Progenitor cell of endocrine pancreas (in vitro differentiated cells): Measurements from ENCODE around the gene SUV39H1. TPM values are rescaled to one million over a fixed set of nuclear protein-coding genes. Genes with fewer than 3 reads are reported as not detected.
"Not testable (repeated sequence)": the region's sequence is repeated elsewhere in the genome, so short reads cannot be mapped to it uniquely, and the experiment has no call there.

Source experiments
- DNase-seq: peaks from one replicate; pipeline ENCODE4 v3.0.0; 2021; ENCODE audit warnings: low spot score; ENCODE audit not compliant: unreplicated experiment
- H3K27ac Mint-ChIP-seq: 2 replicates; pipeline ENCODE4 v1.8.0; 2021; ENCODE audit warnings: mild to moderate bottlenecking, moderate library complexity, mixed read lengths
- H3K27me3 Mint-ChIP-seq: 2 replicates; pipeline ENCODE4 v1.8.0; 2021; ENCODE audit warnings: mixed read lengths
- H3K36me3 Mint-ChIP-seq: 2 replicates; pipeline ENCODE4 v1.8.0; 2022; ENCODE audit warnings: mixed read lengths; ENCODE audit not compliant: insufficient read depth
- H3K4me1 Mint-ChIP-seq: 2 replicates; pipeline ENCODE4 v1.8.0; 2021; ENCODE audit warnings: low read depth, mixed read lengths
- H3K4me3 Mint-ChIP-seq: 2 replicates; pipeline ENCODE4 v1.8.0; 2021; ENCODE audit warnings: low read depth, mild to moderate bottlenecking, moderate library complexity, mixed read lengths
- H3K9me3 Mint-ChIP-seq: 2 replicates; pipeline ENCODE4 v1.8.0; 2021; ENCODE audit warnings: low read depth, mixed read lengths
- long read RNA-seq: library from polyadenylated mRNA; unstranded; transcript quantifications from one replicate; pipeline ENCODE4 v2.0.0, GENCODE V29; 2020
- total RNA-seq: library from RNA; stranded (reverse); gene quantifications from 2 replicates; pipeline ENCODE4 v1.2.1, GENCODE V29; 2021
- TF ChIP-seq, protein P1 (sequence below): fragments of 200-600 bp; sonication (generic); IDR thresholded peaks from one replicate; pipeline ENCODE4 v1.5.0; 2021; ENCODE audit warnings: antibody characterized with exemption, mild to moderate bottlenecking; ENCODE audit not compliant: unreplicated experiment

Gene SUV39H1, protein sequence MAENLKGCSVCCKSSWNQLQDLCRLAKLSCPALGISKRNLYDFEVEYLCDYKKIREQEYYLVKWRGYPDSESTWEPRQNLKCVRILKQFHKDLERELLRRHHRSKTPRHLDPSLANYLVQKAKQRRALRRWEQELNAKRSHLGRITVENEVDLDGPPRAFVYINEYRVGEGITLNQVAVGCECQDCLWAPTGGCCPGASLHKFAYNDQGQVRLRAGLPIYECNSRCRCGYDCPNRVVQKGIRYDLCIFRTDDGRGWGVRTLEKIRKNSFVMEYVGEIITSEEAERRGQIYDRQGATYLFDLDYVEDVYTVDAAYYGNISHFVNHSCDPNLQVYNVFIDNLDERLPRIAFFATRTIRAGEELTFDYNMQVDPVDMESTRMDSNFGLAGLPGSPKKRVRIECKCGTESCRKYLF
- total RNA-seq, result 7.4 and 8.2 TPM in 2 replicates
- long read RNA-seq, transcript SUV39H1-202 (6 exons, 2,871 nt), result major isoform, 8 of 12 reads
- long read RNA-seq, partial matches to known transcripts, result 1 of 12 reads
- long read RNA-seq, other reads (novel, unspliced or antisense), result 1 of 12 reads

DNA sequence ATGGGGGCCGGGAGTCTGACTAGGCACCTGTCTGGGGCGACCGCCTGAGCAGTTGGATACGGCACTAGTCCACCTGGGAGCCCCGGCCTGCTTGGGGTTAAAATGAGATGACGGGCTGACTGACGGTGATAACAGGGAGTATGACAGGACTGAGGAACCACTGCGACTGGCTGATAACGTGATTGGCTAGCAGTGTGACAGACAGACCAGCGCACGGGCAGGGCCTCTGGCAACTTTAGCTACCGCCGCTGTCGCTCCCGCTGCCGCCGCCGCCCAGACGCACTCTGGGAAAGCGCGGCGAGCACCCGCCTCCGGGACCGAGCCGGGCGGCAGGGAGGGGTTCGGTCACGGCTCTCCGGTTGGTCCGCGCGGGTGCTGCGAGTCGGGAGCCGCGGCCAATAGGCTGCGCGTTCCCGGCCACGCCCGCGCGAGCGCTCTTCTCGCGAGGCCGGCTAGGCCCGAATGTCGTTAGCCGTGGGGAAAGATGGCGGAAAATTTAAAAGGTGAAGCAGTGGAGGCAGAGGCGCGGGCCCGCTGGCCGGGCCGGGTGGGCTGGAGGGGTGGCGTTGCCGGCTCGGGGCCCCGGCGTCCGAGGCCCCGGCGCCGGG is at the start of gene SUV39H1:
TSS of gene SUV39H1 (plus strand) at position 434 of the 608 bp plus-strand sequence. CDS start at position 485, 51 bp downstream.
- Mint-ChIP-seq H3K27me3 (peaks cover 17% of the 10 kb centered on the region), H3K9me3 (peaks cover 16% of the 10 kb centered on the region), H3K27ac (peak within 1 kb of the TSS; percentile 94), H3K4me3 (peak within 1 kb of the TSS; percentile 87), H3K36me3 (peaks cover 4% of the 10 kb centered on the region), H3K4me1 (peaks cover 9% of the 10 kb centered on the region)
- DNase-seq, result peak; percentile 71
- TF ChIP-seq, protein P1, sequence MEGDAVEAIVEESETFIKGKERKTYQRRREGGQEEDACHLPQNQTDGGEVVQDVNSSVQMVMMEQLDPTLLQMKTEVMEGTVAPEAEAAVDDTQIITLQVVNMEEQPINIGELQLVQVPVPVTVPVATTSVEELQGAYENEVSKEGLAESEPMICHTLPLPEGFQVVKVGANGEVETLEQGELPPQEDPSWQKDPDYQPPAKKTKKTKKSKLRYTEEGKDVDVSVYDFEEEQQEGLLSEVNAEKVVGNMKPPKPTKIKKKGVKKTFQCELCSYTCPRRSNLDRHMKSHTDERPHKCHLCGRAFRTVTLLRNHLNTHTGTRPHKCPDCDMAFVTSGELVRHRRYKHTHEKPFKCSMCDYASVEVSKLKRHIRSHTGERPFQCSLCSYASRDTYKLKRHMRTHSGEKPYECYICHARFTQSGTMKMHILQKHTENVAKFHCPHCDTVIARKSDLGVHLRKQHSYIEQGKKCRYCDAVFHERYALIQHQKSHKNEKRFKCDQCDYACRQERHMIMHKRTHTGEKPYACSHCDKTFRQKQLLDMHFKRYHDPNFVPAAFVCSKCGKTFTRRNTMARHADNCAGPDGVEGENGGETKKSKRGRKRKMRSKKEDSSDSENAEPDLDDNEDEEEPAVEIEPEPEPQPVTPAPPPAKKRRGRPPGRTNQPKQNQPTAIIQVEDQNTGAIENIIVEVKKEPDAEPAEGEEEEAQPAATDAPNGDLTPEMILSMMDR, result no peak

DNA sequence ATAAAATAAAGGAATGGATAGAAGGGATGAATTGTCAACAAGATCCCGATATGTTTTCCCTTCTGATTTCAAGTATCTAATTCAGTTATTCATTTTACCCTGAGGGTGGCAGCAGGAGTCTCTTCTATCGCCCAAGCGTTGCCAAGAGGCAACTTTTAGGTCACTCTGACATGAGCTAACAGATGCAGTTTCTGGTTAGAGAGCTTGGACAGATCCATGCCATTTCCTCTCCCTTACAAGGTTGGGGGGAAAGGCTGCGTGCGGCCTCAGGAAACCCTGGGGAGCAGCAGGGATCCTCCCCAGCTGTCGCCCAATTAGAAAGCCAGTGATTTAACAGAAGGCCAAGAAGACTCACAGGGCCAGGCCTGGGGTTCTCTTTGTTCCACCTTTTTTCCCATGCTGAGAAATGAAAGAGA is 48.2 kb upstream of the SUV39H1 start:
- Mint-ChIP-seq H3K4me3 (no peak overlapping the region), H3K27ac (no peak overlapping the region), H3K4me1 (no peaks in the 10 kb centered on the region), H3K9me3 (peaks cover 7% of the 10 kb centered on the region), H3K27me3 (peaks cover 5% of the 10 kb centered on the region), H3K36me3 (no peaks in the 10 kb centered on the region)
- TF ChIP-seq, protein P1, result peak; percentile 36
- DNase-seq, result no peak

DNA sequence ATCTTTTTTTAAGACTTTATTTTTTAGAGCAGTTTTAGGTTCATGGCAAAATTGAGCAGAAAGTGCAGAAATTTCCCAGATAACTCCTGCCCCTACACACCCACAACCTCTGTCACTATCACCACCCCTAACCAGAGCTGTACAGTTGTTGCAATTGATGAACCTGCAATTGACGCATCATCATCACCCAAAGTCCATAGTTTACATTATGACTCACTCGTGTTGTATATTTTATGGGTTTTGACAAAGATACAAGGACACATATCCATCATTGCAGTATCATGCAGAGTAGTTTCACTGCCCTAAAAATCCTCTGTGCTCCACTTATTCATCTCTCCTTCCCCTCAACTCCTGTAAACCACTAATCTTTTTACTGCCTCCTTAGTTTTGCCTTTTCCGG is 47.4 kb upstream of the SUV39H1 start:
- Mint-ChIP-seq H3K27ac (no peak overlapping the region), H3K36me3 (no peaks in the 10 kb centered on the region), H3K4me3 (no peak overlapping the region), H3K27me3 (peaks cover 8% of the 10 kb centered on the region), H3K4me1 (no peaks in the 10 kb centered on the region), H3K9me3 (peaks cover 10% of the 10 kb centered on the region)
- DNase-seq, result no peak
- TF ChIP-seq, protein P1, result no peak

DNA sequence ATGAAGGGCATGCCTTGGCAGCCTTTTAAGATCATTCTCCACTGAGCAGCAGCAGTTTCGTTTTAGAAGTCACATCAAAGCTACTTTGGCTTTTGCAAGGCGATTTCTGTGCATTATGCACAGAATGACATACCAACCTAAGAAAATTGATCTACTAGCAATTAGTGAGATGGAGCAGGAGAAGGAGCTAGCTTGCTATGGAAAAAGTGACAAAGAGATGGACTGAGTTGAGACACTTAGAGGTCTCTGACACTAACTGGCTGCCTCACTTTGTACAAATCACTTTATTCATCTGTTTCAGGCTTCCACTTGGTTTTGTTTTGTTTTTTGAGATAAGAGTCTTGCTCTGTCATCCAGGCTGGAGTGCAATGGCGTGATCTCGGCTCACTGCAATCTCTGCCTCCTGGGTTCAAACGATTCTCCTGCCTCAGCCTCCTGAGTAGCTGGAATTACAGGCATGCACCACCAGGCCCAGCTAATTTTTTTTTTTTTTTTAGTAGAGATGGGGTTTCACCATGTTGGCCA is 44.4 kb upstream of the SUV39H1 start:
- H3K9me3 Mint-ChIP-seq, result peaks cover 17% of the 10 kb centered on the region
- not testable (repeated sequence) for H3K4me3 Mint-ChIP-seq, DNase-seq, H3K36me3 Mint-ChIP-seq, H3K4me1 Mint-ChIP-seq, H3K27ac Mint-ChIP-seq
- H3K27me3 Mint-ChIP-seq, result peaks cover 15% of the 10 kb centered on the region

DNA sequence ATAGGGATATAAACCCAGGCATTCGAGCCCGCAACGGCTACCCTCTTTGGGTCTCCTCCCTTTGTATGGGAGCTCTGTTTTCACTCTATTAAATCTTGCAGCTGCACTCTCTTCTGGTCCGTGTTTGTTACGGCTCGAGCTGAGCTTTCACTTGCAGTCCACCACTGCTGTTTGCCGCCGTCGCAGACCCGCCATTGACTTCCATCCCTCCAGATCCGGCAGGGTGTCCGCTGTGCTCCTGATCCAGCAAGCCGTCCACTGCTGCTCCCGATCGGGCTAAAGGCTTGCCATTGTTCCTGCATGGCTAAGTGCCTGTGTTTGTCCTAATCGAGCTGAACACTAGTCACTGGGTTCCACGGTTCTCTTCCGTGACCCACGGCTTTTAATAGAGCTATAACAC is 41.8 kb upstream of the SUV39H1 start:
- Mint-ChIP-seq H3K9me3 (peaks cover 17% of the 10 kb centered on the region), H3K4me3 (peak overlapping the region; percentile 2), H3K27me3 (peaks cover 15% of the 10 kb centered on the region)
- H3K27ac Mint-ChIP-seq, H3K4me1 Mint-ChIP-seq, DNase-seq, H3K36me3 Mint-ChIP-seq: not testable (repeated sequence)

DNA sequence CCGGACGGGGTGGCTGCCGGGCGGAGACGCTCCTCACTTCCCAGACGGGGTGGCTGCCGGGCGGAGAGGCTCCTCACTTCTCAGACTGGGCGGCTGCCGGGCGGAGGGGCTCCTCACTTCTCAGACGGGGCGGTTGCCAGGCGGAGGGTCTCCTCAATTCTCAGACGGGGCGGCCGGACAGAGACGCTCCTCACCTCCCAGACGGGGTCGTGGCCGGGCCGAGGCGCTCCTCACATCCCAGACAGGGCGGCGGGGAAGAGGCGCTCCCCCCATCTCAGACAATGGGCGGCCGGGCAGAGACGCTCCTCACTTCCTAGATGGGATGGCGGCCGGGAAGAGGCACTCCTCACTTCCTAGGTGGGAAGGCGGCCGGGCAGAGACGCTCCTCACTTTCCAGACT is 36.8 kb upstream of the SUV39H1 start:
- H3K27me3 Mint-ChIP-seq, H3K4me3 Mint-ChIP-seq, H3K36me3 Mint-ChIP-seq, H3K4me1 Mint-ChIP-seq, DNase-seq, H3K27ac Mint-ChIP-seq: not testable (repeated sequence)
- peaks cover 23% of the 10 kb centered on the region for H3K9me3 Mint-ChIP-seq
